Measurements from ENCODE around the gene VEPH1.
A peak's percentile ranks its signal among the peaks of the same experiment; 100 is the strongest.

VEPH1 gene

GRCh38 chr3:157472648-157473047 is 30.6 kb downstream of the VEPH1 start:
- no peak for DNase-seq

GRCh38 chr3:157471064-157471463 is 32.2 kb downstream of the VEPH1 start:
- DNase-seq, result no peak

GRCh38 chr3:157469561-157470294 is 33.5 kb downstream of the VEPH1 start:
- DNase-seq, result no peak

- no peak for DNase-seq
Observed at GRCh38 chr3:157467200-157467599, 36.0 kb downstream of the VEPH1 start.

DNA sequence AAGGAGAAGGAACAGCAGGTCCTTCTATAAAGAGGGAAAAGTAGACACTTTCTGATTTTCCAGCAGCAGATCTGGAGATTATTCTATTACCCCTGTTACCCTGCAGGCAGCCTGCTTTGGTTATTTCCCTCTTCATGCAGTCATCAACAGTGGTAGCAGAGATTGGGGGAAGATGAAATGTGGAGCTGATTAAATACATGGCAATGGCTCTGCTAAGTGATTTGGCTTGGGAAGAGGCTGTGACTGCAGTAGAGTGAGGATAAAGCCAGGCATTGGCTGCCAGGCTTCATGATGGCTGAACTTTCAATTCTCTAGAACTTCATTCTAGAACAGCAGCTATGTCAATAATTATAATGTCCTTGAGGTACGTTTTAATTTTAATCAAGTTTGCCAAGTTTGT is 37.5 kb downstream of the VEPH1 start:
- no peak for DNase-seq

- DNase-seq, result no peak
Observed at GRCh38 chr3:157464321-157464720, 38.9 kb downstream of the VEPH1 start.

DNA sequence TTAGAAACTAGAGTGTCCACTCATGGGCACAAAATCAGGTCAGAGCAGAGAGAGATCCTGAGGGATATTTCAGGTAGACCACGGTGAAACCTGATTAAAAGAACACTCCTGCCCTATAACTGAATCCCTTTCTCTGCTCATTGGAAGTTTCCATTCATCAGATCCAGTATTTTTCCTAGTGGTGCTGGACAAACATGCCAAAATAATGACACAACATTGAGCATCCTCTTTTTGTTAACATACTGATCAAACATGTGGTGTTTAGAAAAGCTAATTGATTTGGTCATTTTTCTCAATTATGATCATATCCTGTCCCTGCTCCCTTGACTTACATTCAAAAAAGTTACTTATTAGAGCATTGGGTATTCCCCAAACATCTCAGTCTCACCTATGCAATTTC is 39.4 kb downstream of the VEPH1 start:
- no peak for DNase-seq

GRCh38 chr3:157460253-157460652 is 43.0 kb downstream of the VEPH1 start:
- no peak for DNase-seq

GRCh38 chr3:157459706-157460105 is 43.5 kb downstream of the VEPH1 start:
- DNase-seq, result no peak

DNA sequence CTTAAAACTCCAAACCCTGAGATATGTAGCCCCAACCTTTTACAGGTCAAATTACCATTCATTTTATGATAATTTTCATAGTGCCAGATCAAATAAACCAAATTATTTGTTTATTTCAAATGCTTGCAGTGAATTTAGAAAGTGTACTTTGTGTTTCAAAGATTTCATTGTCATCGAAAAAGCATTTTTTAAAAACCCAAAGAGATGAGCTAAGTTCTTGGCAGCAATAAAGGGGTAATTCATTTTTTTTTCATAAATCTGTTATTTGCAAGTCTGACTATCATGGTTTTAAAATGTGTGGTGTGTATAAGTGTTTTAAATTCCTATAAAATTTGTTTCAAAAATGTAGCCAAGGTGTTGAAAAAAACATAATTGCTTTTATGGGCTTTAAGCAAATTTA is 49.4 kb downstream of the VEPH1 start:
- DNase-seq, result no peak

DNA sequence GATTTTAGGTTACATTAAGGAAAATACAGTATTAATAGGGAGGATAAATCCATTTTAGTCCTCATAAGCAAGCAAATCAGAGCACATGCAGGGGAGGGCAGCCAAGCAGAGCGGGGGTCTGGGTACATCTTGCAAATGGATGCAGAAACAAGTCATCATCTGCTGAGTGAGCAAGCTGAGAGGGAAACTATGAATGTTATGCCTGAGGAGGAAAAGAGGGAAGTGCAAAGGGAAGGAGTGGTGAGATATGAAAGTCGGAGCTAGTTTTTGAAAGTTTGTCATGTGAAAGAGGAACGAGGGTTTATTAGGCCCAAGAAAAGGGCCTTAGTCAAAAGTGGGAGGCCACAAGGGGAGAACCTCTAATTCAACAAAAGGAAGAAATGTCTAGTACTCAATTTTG is 51.1 kb downstream of the VEPH1 start:
- no peak for DNase-seq

DNA sequence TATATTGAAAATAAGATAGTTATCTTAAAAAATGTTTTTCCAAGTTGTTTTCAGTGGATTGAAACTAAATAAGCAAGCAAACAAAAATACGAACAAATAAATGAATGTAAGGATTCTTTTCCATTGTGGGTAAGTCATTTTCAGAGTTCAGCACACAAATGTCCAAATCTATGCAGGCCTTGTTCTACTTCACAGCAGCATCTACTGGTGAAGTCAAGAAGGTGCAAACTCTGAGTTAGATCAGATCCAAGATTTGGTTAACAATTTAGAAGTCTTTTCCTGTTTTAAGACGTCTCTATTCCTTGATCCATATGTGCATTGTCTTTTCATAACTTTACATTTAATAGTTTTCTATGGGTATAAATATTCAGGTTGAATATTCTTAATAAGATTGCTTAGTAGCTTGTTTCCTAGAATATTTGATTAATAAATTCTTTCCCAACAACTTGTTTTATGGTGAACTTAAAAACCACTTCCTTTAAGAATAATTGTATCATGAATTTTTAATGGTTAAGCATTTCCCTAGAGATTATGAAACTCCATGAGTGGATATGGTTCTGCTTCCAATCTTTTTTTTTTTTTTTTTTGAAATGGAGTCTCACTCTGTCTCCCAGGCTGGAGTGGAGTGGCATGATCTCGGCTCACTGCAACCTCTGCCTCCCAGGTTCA is 56.1 kb downstream of the VEPH1 start:
- no peak for DNase-seq

DNA sequence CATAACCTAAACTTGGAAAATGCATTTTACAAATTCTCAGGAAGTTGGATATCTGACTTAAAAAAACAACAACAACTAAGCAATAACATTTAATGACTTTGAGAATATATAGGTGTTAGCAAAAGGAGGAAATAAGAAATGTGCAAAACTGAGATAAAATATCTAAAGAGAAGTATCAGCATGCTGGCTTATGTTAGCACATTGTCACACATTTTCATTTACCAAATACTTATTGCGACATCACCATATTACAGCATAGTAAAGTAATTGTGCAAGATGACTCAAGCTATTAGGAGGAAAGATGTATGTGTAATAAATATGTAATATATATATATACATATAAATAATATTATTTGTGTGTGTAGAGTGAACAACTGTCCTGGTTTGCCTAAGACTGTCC is 57.4 kb downstream of the VEPH1 start:
- DNase-seq, result no peak

GRCh38 chr3:157444797-157445184 is 58.4 kb downstream of the VEPH1 start:
- DNase-seq, result no peak

GRCh38 chr3:157443905-157444796 is 59.1 kb downstream of the VEPH1 start:
- DNase-seq, result no peak

- DNase-seq, result no peak
Observed at GRCh38 chr3:157442729-157443128, 60.5 kb downstream of the VEPH1 start.

- no peak for DNase-seq
Observed at GRCh38 chr3:157441102-157441624, 62.1 kb downstream of the VEPH1 start.

- DNase-seq, result no peak
Observed at GRCh38 chr3:157438194-157438730, 65.0 kb downstream of the VEPH1 start.

- DNase-seq, result peak; percentile 43 to 47
Observed at GRCh38 chr3:157436583-157437291, 66.5 kb downstream of the VEPH1 start, which contains the start of gene PTX3. Gene PTX3, plus strand, starts transcription at chr3:157436850. Its CDS starts 84 bp downstream, at chr3:157436934.

- no peak for DNase-seq
Observed at GRCh38 chr3:157429708-157430107, 73.5 kb downstream of the VEPH1 start.

- DNase-seq, result no peak
Observed at GRCh38 chr3:157428853-157429252, 74.4 kb downstream of the VEPH1 start.

- no peak for DNase-seq
Observed at GRCh38 chr3:157427901-157428300, 75.3 kb downstream of the VEPH1 start.

All from bone marrow (tissue), 2 donors.